Anterior cingulate cortex (tissue), 58 donors: ENCODE measurements around the gene PPME1.

Source experiments
- DNase-seq, 58 donors: peaks; one replicate each; lab custom pipeline; 2025; lab: John Stamatoyannopoulos, UW

The PPME1 gene

GRCh38 chr11:74278103-74278502 lies 107.0 kb downstream of the PPME1 start:
- no peak for DNase-seq

- no peak for DNase-seq
These were observed 107.7 kb downstream of the PPME1 start for GRCh38 chr11:74278721-74279161.

GRCh38 chr11:74279256-74279655 lies 108.2 kb downstream of the PPME1 start:
- no peak for DNase-seq

GRCh38 chr11:74280494-74280893 lies 109.4 kb downstream of the PPME1 start:
- no peak for DNase-seq

GRCh38 chr11:74282421-74282820 lies 111.3 kb downstream of the PPME1 start:
- DNase-seq = no peak

GRCh38 chr11:74282914-74283371 lies 111.9 kb downstream of the PPME1 start:
- DNase-seq = no peak

GRCh38 chr11:74283580-74284180 lies 112.6 kb downstream of the PPME1 start:
- no peak for DNase-seq

- no peak for DNase-seq
These were observed 113.4 kb downstream of the PPME1 start for GRCh38 chr11:74284466-74284865.

GRCh38 chr11:74288161-74288560 lies 117.1 kb downstream of the PPME1 start:
- no peak for DNase-seq

GRCh38 chr11:74288911-74289310 lies 117.8 kb downstream of the PPME1 start:
- DNase-seq = no peak

- DNase-seq = no peak
These were observed 126.4 kb downstream of the PPME1 start for GRCh38 chr11:74297484-74297883.

GRCh38 chr11:74299015-74299414 lies 127.9 kb downstream of the PPME1 start:
- no peak for DNase-seq
